DMS79 treated with DMSO at 0.1 percent for 48 hours (cell line): ENCODE data around the gene MAJIN.

Experiments
- DNase-seq: peaks from one replicate; lab custom pipeline; 2025; lab: John Stamatoyannopoulos, UW

Gene MAJIN

GRCh38 chr11:64911689-64912088, 60.2 kb downstream of the MAJIN start:
- DNase-seq = no peak

- no peak for DNase-seq
These were observed 60.8 kb downstream of the MAJIN start for GRCh38 chr11:64911142-64911541.

GRCh38 chr11:64910451-64911093, 61.3 kb downstream of the MAJIN start:
- DNase-seq = no peak

- no peak for DNase-seq
These were observed 62.1 kb downstream of the MAJIN start for GRCh38 chr11:64909653-64910343.

GRCh38 chr11:64908766-64909165, 63.1 kb downstream of the MAJIN start:
- no peak for DNase-seq

- no peak for DNase-seq
These were observed 65.6 kb downstream of the MAJIN start for GRCh38 chr11:64906314-64906635.

GRCh38 chr11:64905516-64906313, 66.2 kb downstream of the MAJIN start:
- DNase-seq = no peak

- no peak for DNase-seq
These were observed 68.5 kb downstream of the MAJIN start for GRCh38 chr11:64903291-64903833.

- no peak for DNase-seq
These were observed 69.6 kb downstream of the MAJIN start for GRCh38 chr11:64902102-64902900.

- no peak for DNase-seq
These were observed 71.1 kb downstream of the MAJIN start for GRCh38 chr11:64900774-64901173.

- DNase-seq = no peak
These were observed 71.6 kb downstream of the MAJIN start for GRCh38 chr11:64900263-64900678.

- no peak for DNase-seq
These were observed 73.4 kb downstream of the MAJIN start for GRCh38 chr11:64898541-64898940.

GRCh38 chr11:64898076-64898445, 73.8 kb downstream of the MAJIN start:
- no peak for DNase-seq

- no peak for DNase-seq
These were observed 74.4 kb downstream of the MAJIN start for GRCh38 chr11:64897381-64898075.

- no peak for DNase-seq
These were observed 75.4 kb downstream of the MAJIN start for GRCh38 chr11:64896448-64897022.

- DNase-seq = no peak
These were observed 77.0 kb downstream of the MAJIN start for GRCh38 chr11:64894812-64895452.

- DNase-seq = peak; percentile 37
These were observed 77.7 kb downstream of the MAJIN start for GRCh38 chr11:64894070-64894811.

GRCh38 chr11:64893194-64894069, 78.5 kb downstream of the MAJIN start:
- no peak for DNase-seq

- DNase-seq = no peak
These were observed 79.1 kb downstream of the MAJIN start for GRCh38 chr11:64892838-64893193.
